SK-N-MC (cell line): ENCODE measurements around the gene AQP7.

Experiments used
- EZH2 ChIP-seq: fragments of 200-600 bp; sonication (generic); IDR thresholded peaks from one replicate; pipeline ENCODE4 v1.6.1; 2017; ENCODE audit warnings: antibody characterized with exemption
- POLR2AphosphoS5 ChIP-seq: IDR thresholded peaks from 2 replicates; pipeline ENCODE4 v1.6.1; 2012; ENCODE audit warnings: mild to moderate bottlenecking, low read depth, low read length, borderline replicate concordance

GRCh38 chr9:33440204-33440603 lies 37.8 kb upstream of the AQP7 start:
- TF ChIP-seq EZH2 = no peak
- no peak for TF ChIP-seq POLR2AphosphoS5
